AML-193 (cell line): ENCODE data around the gene MSANTD2.
A peak's percentile ranks its signal among the peaks of the same experiment; 100 is the strongest.

Source experiments
- DNase-seq, 2 experiments: peaks; one replicate each; lab custom pipeline; 2025; lab: John Stamatoyannopoulos, UW

Gene MSANTD2

GRCh38 chr11:124732230-124732629, 68.0 kb downstream of the MSANTD2 start:
- DNase-seq, result peak; percentile 52 to 53

GRCh38 chr11:124729571-124729970, 70.6 kb downstream of the MSANTD2 start:
- no peak for DNase-seq

GRCh38 chr11:124728134-124728533, 72.1 kb downstream of the MSANTD2 start:
- no peak for DNase-seq

- no peak for DNase-seq
Measured at GRCh38 chr11:124727474-124727873, 72.7 kb downstream of the MSANTD2 start.

GRCh38 chr11:124725719-124726105, 74.5 kb downstream of the MSANTD2 start:
- DNase-seq, result peak; percentile 21 to 31

- no peak for DNase-seq
Measured at GRCh38 chr11:124724979-124725718, 75.1 kb downstream of the MSANTD2 start.

GRCh38 chr11:124722176-124722575, 78.0 kb downstream of the MSANTD2 start:
- no peak for DNase-seq

- no peak for DNase-seq
Measured at GRCh38 chr11:124719534-124719933, 80.7 kb downstream of the MSANTD2 start.

GRCh38 chr11:124718801-124719200, 81.4 kb downstream of the MSANTD2 start:
- DNase-seq, result no peak

- peak in 1 of 2 experiments; percentile 5 for DNase-seq
Measured at GRCh38 chr11:124717786-124718651, 82.2 kb downstream of the MSANTD2 start.

- no peak for DNase-seq
Measured at GRCh38 chr11:124717421-124717785, 82.8 kb downstream of the MSANTD2 start.

- no peak for DNase-seq
Measured at GRCh38 chr11:124716591-124716990, 83.6 kb downstream of the MSANTD2 start.
